ENCODE results near the gene APBB2.

GRCh38 chr4:41158756-41159155, 55.6 kb downstream of the APBB2 start:
- TF ChIP-seq CTCF (IDR thresholded peaks at IDR 0.05) (no peak), POLR2A (IDR thresholded peaks at IDR 0.05; ENCODE audit: low read depth) (no peak)

Measured in esophagus muscularis mucosa (tissue), 3 donors.